Mesothelial cell of epicardium (in vitro differentiated cells): Measurements from ENCODE around the gene SLC8A3. TPM values are rescaled to one million over a fixed set of nuclear protein-coding genes. Genes with fewer than 3 reads are reported as not detected.

Experiments
- DNase-seq, 2 experiments: peaks; one replicate each; pipeline ENCODE4 v3.0.0; 2021; ENCODE audit warnings: low spot score in 2 of 2; ENCODE audit not compliant: unreplicated experiment in 2 of 2
- H3K27ac Mint-ChIP-seq: 2 replicates; pipeline ENCODE4 v1.8.0; 2021; ENCODE audit warnings: mixed read lengths
- H3K27me3 Mint-ChIP-seq: 2 replicates; pipeline ENCODE4 v1.8.0; 2021; ENCODE audit warnings: low read depth, mixed read lengths
- H3K36me3 Mint-ChIP-seq: 2 replicates; pipeline ENCODE4 v1.8.0; 2021; ENCODE audit warnings: mixed read lengths
- H3K4me1 Mint-ChIP-seq: 2 replicates; pipeline ENCODE4 v1.8.0; 2021; ENCODE audit warnings: mixed read lengths
- H3K4me3 Mint-ChIP-seq: 2 replicates; pipeline ENCODE4 v1.8.0; 2021; ENCODE audit warnings: mild to moderate bottlenecking, moderate library complexity, mixed read lengths
- H3K9me3 Mint-ChIP-seq: 2 replicates; pipeline ENCODE4 v1.8.0; 2021; ENCODE audit warnings: mixed read lengths
- total RNA-seq: library from RNA; stranded (reverse); gene quantifications from 3 replicates; pipeline ENCODE4 v1.2.1, GENCODE V29; 2021
- TF ChIP-seq, protein P1 (sequence below): fragments of 200-600 bp; sonication (generic); IDR thresholded peaks from one replicate; pipeline ENCODE4 v1.5.0; 2021; ENCODE audit warnings: antibody characterized with exemption; ENCODE audit not compliant: unreplicated experiment

The SLC8A3 gene
- total RNA-seq, 1 donor from 2014 or later = 0.27 TPM

DNA sequence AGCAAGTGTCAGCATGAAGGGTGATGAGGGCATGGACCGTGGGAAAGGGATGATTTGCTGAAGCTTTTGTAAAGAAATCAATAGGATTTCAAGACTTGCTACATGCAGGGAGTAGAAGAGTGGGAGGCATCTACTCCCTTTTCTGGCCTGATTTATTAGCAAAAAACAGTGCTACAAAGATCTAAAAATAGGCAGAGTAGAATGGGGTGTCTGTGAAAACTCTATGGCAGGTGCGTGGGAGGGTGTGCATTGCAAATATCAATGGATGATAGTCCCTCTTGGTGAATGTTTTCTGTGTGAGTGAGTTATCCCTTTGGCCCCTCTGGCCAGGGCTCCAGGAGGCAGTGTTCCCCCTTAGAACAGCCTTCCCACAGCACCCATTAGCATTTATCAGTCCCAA is 170.5 kb downstream of the SLC8A3 start:
- DNase-seq = no peak
- Mint-ChIP-seq H3K4me3 (no peak overlapping the region), H3K27me3 (peaks cover 9% of the 10 kb centered on the region), H3K4me1 (peaks cover 11% of the 10 kb centered on the region), H3K36me3 (no peaks in the 10 kb centered on the region), H3K27ac (no peak overlapping the region), H3K9me3 (no peaks in the 10 kb centered on the region)
- TF ChIP-seq, protein P1, sequence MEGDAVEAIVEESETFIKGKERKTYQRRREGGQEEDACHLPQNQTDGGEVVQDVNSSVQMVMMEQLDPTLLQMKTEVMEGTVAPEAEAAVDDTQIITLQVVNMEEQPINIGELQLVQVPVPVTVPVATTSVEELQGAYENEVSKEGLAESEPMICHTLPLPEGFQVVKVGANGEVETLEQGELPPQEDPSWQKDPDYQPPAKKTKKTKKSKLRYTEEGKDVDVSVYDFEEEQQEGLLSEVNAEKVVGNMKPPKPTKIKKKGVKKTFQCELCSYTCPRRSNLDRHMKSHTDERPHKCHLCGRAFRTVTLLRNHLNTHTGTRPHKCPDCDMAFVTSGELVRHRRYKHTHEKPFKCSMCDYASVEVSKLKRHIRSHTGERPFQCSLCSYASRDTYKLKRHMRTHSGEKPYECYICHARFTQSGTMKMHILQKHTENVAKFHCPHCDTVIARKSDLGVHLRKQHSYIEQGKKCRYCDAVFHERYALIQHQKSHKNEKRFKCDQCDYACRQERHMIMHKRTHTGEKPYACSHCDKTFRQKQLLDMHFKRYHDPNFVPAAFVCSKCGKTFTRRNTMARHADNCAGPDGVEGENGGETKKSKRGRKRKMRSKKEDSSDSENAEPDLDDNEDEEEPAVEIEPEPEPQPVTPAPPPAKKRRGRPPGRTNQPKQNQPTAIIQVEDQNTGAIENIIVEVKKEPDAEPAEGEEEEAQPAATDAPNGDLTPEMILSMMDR = no peak

DNA sequence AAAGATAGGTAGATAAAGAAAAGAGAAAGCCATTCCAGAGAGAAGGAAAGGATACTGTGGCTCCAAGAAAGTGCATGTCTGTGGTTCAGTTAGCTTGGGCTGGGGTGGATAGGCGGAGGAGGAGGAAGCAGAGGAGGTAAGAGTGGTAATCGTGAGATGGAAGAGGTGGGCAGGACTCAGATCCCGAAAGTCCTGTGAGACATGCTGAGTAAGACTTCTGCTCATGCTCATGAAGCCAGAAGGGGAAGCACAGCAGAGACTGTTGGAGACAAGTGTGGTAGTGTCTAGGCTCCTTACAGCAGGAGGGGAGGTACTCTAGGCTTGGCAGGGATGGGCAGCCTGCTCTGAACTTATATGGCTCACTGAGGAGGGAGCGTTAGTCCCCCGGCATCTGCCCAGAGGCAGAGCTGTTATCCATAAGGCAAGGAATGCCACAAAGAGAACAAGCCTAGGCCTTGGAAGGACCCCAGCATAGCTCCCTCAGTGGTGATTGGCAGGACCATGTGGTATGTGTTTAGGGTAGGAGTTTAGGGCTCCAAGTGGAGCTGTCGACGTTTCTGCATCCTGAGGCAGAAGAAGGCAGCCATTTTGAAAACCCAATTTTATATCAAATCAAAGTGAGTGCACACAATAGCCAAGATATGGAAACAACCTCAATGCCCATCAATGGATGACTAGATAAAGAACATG is 174.2 kb downstream of the SLC8A3 start:
- no peak overlapping the region for H3K27ac Mint-ChIP-seq
- H3K27me3 Mint-ChIP-seq = peaks cover 4% of the 10 kb centered on the region
- H3K4me1 Mint-ChIP-seq = peaks cover 24% of the 10 kb centered on the region
- TF ChIP-seq, protein P1 = no peak
- H3K4me3 Mint-ChIP-seq = no peak overlapping the region
- no peaks in the 10 kb centered on the region for H3K36me3 Mint-ChIP-seq
- H3K9me3 Mint-ChIP-seq = no peaks in the 10 kb centered on the region
- no peak for DNase-seq

DNA sequence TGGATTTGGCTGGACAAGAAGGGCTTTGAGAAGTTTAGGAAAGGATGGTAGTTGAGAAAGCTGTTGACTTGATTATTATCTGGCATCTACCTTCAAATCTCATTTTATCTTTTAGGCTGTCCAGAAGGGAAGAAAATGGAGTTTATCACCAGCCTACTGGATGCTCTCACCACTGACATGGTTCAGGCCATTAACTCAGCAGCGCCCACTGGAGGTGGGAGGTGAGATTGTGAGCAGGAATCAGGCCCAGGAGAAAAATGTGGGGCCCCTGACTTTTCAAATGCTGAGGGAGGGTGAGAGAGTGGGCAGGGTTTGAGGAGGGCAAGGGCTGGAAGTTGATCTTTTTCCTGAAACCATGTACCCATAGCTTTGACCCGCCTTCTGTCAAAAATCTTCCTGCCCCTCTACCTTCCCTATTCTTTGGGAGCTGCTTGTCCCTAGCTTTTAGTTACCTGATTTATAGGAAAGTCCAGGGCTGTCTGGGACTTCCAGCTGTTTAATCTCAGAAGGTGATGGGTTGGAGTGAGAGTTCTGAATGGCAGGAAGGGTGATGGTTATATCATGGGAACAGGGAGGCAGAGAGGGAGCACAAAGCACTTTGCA is 175.4 kb downstream of the SLC8A3 start:
- Mint-ChIP-seq H3K4me1 (peaks cover 32% of the 10 kb centered on the region), H3K36me3 (no peaks in the 10 kb centered on the region), H3K4me3 (no peak overlapping the region), H3K27ac (no peak overlapping the region), H3K27me3 (peaks cover 4% of the 10 kb centered on the region), H3K9me3 (no peaks in the 10 kb centered on the region)
- TF ChIP-seq, protein P1 = peak; percentile 39
- DNase-seq = no peak

DNA sequence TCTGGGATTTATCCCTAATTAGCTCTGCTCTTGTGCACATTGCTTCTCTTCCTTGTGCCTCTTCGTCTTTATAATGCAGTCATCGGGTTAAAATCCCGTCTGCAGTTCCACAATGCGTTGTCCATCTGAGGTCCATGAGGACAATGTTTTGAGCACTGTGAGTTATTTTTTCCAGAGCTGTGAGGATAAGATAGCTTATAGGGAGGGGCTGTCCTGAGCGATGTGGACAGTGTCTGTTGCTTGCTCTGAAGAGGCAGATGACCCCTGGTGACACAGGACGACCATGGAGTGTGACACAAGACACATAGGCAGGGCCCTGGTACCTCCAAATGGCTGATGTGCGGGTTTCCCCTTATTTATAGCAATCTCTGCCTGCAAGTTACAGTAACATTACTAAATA is 177.0 kb downstream of the SLC8A3 start:
- no peak for DNase-seq
- H3K4me3 Mint-ChIP-seq = no peak overlapping the region
- H3K36me3 Mint-ChIP-seq = no peaks in the 10 kb centered on the region
- peaks cover 29% of the 10 kb centered on the region for H3K4me1 Mint-ChIP-seq
- H3K27ac Mint-ChIP-seq = no peak overlapping the region
- H3K27me3 Mint-ChIP-seq = peaks cover 2% of the 10 kb centered on the region
- TF ChIP-seq, protein P1 = no peak
- no peaks in the 10 kb centered on the region for H3K9me3 Mint-ChIP-seq

DNA sequence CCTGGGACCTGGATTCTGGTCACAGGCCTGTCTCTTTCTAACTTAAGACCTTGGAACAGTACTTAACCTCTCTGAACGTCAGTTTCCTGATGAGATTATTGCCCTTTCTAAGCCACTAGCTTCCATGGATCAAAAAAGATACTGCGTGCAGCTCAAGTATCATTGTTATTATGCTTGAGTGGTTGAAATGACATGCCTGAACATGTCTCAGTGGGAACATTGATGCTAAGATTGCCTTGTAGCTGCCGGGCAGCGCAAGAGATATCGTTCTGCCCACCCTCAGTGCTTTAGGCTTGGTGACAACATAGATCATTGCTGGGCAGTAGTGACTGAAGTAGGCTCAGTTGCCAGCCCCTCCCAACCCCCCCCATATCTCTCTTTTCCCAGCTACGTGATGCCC is 177.7 kb downstream of the SLC8A3 start:
- DNase-seq = no peak
- no peak overlapping the region for H3K27ac Mint-ChIP-seq
- TF ChIP-seq, protein P1 = no peak
- no peak overlapping the region for H3K4me3 Mint-ChIP-seq
- H3K9me3 Mint-ChIP-seq = no peaks in the 10 kb centered on the region
- H3K36me3 Mint-ChIP-seq = no peaks in the 10 kb centered on the region
- H3K27me3 Mint-ChIP-seq = peaks cover 2% of the 10 kb centered on the region
- H3K4me1 Mint-ChIP-seq = peaks cover 29% of the 10 kb centered on the region
